ENCODE data around the gene B9D2. TPM values are rescaled to one million over a fixed set of nuclear protein-coding genes. Genes with fewer than 3 reads are reported as not detected.
A peak's percentile ranks its signal among the peaks of the same experiment; 100 is the strongest.

Gene B9D2
- total RNA-seq, 1 experiment from 2014 or later, result 10.9 TPM

DNA sequence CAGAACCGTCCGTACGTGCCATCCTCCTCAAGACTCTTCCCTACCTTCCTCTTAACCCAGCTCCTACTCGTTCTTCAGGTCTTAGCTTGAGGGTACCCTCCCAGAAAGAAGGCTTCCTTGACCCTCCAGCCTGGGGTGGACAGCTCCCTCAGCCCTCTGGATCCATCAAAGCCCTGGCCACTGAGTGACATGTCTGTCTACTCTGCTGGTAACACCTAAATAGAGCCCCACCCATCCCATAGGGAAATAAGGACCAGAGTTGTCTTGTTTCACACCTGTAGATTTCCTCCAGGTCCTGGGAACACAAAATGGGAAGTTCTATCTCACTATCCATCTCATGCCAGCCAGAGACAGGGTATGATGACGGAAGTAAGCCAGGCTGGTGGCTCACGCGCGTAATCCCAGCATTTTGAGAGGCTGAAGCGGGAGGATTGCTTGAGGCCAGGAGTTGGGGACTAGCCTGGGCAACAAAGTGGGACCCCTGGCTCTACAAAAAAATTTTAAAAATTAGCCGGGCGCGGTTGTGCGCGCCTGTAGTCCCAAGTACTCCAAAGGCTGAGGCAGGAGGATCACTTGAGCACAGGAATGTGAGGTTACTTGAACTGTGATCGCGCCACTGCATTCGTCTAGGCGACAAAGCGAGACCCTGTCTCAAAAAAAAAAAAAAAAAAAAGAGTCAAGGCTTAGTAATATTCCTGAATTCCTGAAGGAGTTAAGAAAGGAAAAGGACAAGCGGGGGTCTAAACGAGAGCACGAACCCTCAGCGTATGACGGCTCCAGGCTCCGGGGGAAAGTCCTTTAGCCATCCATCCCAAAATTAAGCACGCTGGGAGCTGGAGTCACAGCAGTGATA lies 54.5 kb downstream of the B9D2 start:
- DNase-seq (ENCODE audit: low read depth), result peak; percentile 29

DNA sequence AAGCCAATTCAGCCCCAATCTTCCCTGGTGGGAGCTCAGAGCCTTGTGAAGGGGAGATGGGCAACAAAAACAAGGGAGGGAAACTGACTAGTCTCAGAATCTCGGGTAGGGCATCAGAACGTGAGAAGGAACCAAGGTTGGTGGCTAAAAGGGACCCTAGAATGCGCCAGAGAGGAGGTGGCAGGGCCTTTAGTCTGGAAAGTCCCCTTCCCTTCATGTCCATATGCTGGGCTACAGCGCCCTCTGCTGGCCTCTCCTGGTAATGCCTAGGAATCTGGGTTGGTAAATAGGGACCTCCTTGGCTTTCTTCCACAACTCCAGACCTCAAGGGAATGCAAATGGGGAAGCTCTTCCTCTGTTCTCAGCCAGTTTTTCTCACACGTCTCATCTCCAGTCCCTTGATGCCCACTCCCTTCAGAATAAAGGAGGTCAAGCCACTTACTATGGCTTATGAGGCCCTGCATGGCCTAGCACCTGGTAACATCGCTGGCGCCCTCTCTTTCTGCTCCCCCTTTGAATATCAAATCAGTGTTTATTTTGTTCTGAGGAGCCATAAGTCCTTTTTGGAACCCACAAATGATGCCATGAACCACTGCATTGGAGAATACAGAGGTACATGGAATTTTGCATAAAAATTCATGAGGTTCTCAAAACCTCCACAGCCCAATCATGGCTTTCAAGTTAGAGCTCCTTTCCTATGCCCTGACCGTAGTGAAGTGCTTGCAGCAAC lies 55.3 kb downstream of the B9D2 start:
- peak; percentile 86 for DNase-seq (ENCODE audit: low read depth)

DNA sequence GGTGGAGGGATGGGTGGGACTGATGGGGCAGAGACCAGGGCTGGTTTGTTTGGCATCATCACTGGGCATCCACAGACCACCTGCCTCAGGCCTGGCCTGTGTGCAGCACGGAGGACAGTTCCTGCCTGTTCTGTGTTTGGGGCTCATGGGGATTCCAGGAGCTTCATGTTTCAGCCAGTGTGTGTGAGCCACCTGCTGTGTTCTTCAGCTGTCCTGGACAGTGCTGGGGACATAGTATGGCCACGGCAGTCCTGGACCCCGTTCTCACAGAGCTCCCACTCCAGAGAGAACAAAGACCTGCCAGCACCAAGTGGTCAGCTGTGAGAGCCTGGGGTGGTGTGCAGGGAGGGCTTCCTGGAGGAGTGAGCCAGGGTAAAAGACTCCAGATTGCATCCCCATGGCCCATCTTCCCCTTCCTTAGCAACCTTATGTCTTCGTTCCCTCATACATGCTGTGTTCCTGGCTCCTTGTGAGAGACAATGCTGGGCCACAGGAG lies 55.9 kb downstream of the B9D2 start:
- no peak for DNase-seq (ENCODE audit: low read depth)

DNA sequence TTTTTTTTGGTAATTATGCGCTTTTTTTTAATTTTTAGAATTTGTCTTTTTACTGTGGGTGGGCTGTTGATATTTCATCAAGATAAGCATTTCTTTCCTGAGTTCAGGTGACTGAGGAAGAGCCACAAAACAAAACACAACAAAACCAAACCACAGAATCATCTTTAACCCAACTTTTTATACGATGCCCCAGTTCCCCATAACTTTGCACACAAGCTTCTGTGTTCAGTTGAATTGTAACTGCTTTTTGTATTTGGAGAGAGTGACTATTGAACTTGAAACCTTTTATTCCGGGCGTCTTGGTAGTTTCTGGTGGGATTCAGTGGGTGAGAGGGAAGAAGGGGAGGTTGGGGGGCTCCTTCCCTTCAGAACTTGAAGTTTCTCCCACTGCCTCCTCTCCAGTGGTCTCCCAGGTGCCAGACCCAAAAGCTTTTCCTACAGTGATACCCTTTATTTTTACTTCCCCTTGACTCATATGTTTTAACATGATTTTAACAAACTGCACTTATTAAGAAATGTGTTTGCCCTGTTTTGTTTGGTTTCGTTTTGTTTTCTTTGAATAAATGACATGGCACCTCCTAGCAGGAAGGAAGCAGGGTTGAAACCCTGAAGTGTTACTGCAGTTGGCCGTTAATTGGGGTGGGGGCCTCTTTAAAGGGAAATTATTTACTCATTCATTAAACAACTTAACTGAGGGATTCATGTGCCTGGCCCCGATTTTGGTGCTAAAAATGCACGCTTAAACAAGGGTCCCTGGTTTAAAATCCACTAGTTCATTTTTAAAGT lies 56.7 kb downstream of the B9D2 start:
- DNase-seq (ENCODE audit: low read depth), result no peak

DNA sequence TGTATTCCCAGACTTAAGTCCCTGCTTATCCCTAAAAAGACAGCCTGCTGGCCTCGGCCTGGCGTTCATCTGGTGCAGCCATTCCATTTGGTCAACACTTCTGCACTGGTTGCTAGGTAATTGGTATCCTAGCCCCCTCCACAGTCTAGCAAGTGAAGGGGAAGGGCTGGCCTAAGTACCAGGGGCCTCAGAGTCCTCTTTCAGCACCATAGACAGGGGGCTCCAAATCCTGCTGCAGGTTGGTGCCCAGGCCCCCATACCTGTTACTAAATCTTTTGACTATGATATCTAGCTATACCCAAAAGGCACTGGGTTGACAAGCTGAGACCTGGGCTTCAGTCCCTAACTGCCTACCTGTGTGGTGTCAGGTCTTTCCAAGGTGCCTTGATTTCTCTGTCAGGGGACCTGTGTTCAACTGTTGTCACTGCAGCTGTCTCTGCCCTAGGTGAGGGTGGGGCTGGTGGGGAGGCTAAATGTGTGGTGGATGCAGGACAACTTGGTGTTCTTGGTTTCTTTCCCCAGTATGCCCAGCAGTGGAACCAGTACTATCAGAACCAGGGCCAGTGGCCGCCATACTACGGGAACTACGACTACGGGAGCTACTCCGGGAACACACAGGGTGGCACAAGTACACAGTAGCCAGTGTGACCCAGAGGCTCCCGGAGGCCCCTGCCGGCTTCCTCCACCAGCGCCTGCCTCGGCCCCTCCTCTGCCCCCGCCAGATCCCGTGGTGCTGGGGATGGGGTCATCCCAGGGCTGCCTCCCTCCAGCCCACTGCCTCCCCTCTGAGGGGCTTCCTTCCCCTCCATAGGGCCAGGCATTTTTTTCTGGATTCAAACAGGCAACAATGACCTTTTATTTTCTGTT lies 57.8 kb downstream of the B9D2 start:
- DNase-seq (ENCODE audit: low read depth), result no peak

DNA sequence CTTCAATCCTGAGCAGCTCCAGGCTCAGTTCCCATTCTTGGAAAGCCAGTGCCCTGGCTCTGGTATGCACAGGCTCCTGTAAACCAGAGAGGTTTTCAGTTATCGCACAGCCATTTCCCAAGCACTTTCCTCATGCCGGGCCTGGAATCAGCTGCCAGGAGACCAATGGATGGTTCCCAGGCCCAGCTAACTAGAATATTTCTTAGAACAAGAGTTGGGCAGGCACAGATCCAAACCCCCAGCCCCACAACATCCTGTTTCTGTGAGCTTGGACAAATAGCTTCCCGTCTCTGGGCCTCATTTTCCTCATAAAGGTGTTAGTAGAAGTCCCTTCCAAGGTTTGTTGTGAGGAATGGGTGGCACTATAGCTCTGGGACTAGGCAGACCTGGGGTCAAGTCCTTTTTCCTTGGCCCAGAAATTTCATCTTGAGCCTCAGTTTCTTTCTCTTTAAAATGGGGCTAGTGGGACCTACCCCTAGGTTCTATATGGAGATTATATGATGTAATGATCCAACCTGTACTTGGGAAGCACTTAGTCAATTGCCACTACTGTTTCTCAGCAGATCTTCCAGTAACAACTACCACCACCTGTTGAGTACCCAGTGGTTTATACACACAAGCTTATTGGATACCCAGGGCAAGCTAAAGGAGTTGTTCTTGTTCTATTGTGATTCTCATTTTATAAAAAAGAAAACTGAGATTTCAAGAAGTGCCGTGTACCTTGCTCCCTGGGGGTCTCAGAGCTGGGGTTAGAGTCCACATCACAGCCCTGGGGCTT lies 59.1 kb downstream of the B9D2 start:
- DNase-seq (ENCODE audit: low read depth), result no peak

Other genes starting within 250 kb of the B9D2 start
- gene CYP2F1, start 249.7 kb downstream of the B9D2 start, total RNA-seq (2014; rRNA removed; shearing (Covaris generic)), result not detected in 2 replicates
- 4.4 and 10.3 TPM in 2 replicates for gene CYP2S1, start 170.9 kb downstream of the B9D2 start, total RNA-seq (2014; rRNA removed; shearing (Covaris generic))
- 140 and 156 TPM in 2 replicates for gene AXL, start 144.9 kb downstream of the B9D2 start, total RNA-seq (2014; rRNA removed; shearing (Covaris generic))
- gene HNRNPUL1, start 99.8 kb downstream of the B9D2 start, total RNA-seq (2014; rRNA removed; shearing (Covaris generic)), result 101 and 105 TPM in 2 replicates
- 8.2 and 9.3 TPM in 2 replicates for gene CCDC97, start 54.0 kb downstream of the B9D2 start, total RNA-seq (2014; rRNA removed; shearing (Covaris generic))
- gene TGFB1, start 10.2 kb downstream of the B9D2 start, total RNA-seq (2014; rRNA removed; shearing (Covaris generic)), result 15.2 and 18.1 TPM in 2 replicates
- gene TMEM91, start 12.4 kb upstream of the B9D2 start, total RNA-seq (2014; rRNA removed; shearing (Covaris generic)), result 2.4 and 4.8 TPM in 2 replicates
- gene EXOSC5, start 33.2 kb upstream of the B9D2 start, total RNA-seq (2014; rRNA removed; shearing (Covaris generic)), result 36.8 and 59.3 TPM in 2 replicates
- gene BCKDHA, start 33.7 kb upstream of the B9D2 start, total RNA-seq (2014; rRNA removed; shearing (Covaris generic)), result 77.3 and 112 TPM in 2 replicates
- not detected in 2 replicates for gene B3GNT8, start 63.2 kb upstream of the B9D2 start, total RNA-seq (2014; rRNA removed; shearing (Covaris generic))
- 66.4 and 66.9 TPM in 2 replicates for gene DMAC2, start 75.8 kb upstream of the B9D2 start, total RNA-seq (2014; rRNA removed; shearing (Covaris generic))
- gene ERICH4, start 79.0 kb upstream of the B9D2 start, total RNA-seq (2014; rRNA removed; shearing (Covaris generic)), result not detected in 2 replicates
- gene CEACAM21, start 212.0 kb upstream of the B9D2 start, total RNA-seq (2014; rRNA removed; shearing (Covaris generic)), result not detected in 2 replicates